ENCODE results near the gene DHX32.

DHX32 gene

DNA sequence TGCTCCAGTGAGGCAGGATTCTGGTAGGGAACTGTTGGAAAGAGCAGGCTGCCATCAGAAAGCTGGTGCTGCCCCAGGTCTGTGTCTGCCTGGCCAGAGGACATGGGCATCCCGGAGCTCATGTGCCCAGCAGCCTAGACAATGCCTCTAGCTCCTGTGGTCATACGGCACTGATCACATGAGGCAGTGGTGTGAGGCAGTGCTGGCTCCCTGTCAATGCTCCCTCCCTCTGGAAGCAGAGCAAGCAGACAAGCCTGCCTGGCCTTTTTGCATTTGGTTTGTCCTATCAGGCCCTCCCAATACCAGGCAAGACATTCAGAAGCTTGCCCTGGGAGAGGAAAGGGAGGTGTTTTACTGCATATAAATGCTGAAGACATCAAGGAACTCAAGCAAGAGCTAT is 86.0 kb downstream of the DHX32 start:
- DNase-seq (ENCODE audit: insufficient read length, low spot score) (no peak), FAIRE-seq (no peak)
- TF ChIP-seq PAX5 (IDR thresholded peaks at IDR 0.05; ENCODE audit: insufficient read depth, low read length, severe bottlenecking): no peak
- TF ChIP-seq POU2F2 (IDR thresholded peaks at IDR 0.05; ENCODE audit: low read depth, low read length): no peak
- TF ChIP-seq TAF1 (IDR thresholded peaks at IDR 0.05; ENCODE audit: low read depth, low read length): no peak
- TF ChIP-seq POLR2A (IDR thresholded peaks at IDR 0.05; ENCODE audit: low read depth, low read length): no peak
- TF ChIP-seq POLR2AphosphoS5 (IDR thresholded peaks at IDR 0.05; ENCODE audit: low read depth, low read length): no peak
- no peak for TF ChIP-seq SPI1 (IDR thresholded peaks at IDR 0.05; ENCODE audit: low read depth, low read length)

DNA sequence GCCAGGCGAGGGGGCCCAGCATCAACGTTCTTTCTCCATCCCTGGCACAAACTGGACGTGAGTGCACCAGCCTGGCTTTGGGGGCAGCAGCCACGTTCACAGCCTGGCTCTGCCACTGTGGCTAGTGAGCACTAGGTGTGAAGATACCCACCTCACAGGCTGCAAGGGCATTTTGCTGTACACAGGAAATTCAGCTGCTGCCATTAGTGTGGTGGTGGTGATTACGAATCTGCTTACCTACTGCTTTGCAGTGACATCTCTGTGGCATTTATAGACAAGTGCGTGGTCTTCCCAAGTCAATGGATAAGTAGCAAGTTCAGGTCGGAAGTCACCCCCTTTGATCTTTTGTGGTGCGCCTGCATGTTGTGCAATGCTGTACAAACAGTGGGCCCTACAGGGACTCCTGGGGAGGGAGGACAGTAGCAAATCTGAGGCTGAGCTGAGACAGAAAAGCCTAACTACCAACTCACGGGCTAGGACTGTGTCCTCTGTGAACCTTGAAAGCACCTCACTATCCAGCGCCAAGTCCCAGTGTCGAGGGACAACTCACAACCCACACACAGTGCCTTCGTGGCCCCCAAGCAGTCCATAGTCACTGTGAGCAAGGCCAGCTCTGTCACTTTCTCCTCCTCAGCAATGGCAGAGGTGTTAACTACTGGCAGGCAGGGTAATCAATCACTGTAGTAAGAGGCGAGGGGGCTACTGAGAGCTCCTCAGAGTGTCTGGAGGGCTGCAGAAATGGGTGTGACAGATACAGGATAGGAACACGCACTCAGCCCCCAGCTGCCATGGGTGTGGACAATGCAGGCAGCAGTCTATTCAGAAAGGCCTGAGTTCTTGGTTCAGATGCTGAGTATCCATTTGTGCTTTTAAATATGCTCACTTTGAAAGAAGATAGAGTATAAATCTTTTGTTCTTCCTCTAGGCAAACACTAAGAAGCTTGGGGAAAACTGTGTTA is 88.5 kb downstream of the DHX32 start:
- FAIRE-seq (no peak), DNase-seq (ENCODE audit: insufficient read length, low spot score) (no peak)
- TF ChIP-seq SPI1 (IDR thresholded peaks at IDR 0.05; ENCODE audit: low read depth, low read length) (no peak), POLR2AphosphoS5 (IDR thresholded peaks at IDR 0.05; ENCODE audit: low read depth, low read length) (no peak), POLR2A (IDR thresholded peaks at IDR 0.05; ENCODE audit: low read depth, low read length) (no peak), POU2F2 (IDR thresholded peaks at IDR 0.05; ENCODE audit: low read depth, low read length) (no peak), TAF1 (IDR thresholded peaks at IDR 0.05; ENCODE audit: low read depth, low read length) (no peak), PAX5 (IDR thresholded peaks at IDR 0.05; ENCODE audit: insufficient read depth, low read length, severe bottlenecking) (no peak)

DNA sequence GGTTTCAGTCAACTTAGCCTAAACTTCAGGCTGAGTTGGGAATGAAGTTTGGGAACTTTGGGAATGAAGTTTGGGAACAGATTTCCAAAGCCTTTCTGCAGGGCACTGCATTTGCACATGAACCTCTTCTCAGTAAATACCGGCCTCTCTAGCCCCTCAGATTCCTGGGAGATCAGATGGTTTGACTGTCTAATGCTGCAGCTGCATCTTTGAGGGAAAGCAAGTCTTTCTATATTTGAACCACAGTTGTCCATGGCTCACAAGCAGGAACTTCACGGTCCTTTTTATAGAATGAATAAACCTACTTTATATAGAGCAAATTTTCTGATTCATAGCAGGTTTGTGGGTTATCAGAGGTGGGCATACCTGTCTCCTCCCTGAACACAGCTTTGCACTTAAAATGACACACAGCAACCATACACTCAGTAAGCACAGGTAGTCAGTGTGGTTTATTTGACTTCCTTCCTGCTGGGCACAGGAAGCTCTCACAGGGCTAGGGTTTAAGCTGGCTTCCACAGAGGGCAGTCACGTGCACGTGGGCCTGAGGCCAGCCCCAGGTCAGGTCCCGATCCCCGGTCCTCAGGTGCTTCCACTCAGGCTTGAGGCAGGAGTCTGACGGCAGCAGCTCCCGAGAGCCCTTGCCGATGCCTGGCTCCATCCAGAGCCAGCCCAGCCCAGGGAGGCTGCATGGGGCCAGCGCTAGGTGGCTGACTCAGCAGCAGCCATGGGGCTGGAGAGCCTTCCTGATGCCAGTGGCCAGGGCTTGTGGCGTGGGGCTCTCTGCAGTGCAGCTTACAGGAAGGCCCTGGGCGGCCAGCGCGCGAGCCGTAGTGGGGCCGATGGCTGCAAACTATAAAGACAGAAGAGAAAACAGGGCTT is 92.7 kb downstream of the DHX32 start:
- no peak for FAIRE-seq
- DNase-seq (ENCODE audit: insufficient read length, low spot score): no peak
- TF ChIP-seq POLR2A (IDR thresholded peaks at IDR 0.05; ENCODE audit: low read depth, low read length) (no peak), POLR2AphosphoS5 (IDR thresholded peaks at IDR 0.05; ENCODE audit: low read depth, low read length) (no peak), TAF1 (IDR thresholded peaks at IDR 0.05; ENCODE audit: low read depth, low read length) (no peak)

All from GM12891 (cell line).